HG03354 (cell line): ENCODE results near the gene STX17.
A peak's percentile ranks its signal among the peaks of the same experiment; 100 is the strongest.
"Not testable (repeated sequence)": the region's sequence is repeated elsewhere in the genome, so short reads cannot be mapped to it uniquely, and the experiment has no call there.

Source experiments
- ATAC-seq: cut with Tn5 transposase; IDR thresholded peaks from one replicate; pipeline ENCODE4 v1.9.1; 2021; ENCODE audit warnings: mild to moderate bottlenecking; ENCODE audit not compliant: unreplicated experiment, poor library complexity, severe bottlenecking

Gene STX17

DNA sequence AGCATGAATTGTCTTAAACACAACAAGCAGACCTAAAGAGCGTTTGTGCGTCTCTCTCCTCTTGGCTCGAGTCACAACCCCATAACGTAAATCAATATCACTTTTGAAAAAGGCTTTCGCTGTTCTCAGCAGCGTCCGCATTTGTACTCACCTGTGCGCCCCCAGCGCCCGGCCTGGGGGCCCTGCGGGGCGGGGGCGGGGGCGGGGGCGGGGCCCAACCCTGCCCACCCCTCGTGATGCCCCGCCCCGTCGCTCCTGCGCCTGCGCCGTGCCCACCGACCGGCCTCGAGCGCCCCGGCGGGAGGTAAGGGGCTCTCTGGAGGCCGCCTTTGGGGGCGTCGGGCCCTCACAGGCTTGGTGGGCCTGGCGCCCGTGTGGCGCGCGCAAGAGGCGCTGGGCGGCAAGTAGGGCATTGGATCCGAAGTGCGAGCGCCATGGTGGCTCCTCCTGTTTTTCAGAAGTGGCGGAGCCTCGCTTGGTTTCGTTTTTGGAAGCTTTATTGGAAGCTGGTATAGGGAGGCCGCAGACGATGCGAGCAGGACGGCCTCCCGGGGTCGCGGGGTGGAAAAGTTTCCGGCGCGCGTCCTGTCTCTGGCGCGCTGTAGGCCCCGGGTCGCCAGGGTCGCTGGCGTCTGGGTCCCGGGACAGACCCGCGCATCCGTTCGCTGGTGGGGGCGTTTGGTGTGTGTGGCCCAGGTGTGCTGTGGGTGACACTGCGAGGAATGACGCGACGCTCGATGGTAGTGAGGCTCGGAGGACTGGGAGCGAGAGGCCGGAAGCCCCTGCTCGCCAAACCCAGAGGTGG lies at the start of gene STX17:
Gene STX17 (plus strand): TSS at position 252 of the 805 bp plus-strand sequence. CDS start 8,586 bp downstream, outside the sequence.
- ATAC-seq = peak; percentile 92

- ATAC-seq = not testable (repeated sequence)
Measured at GRCh38 chr9:99857576-99857975, 48.9 kb upstream of the STX17 start.

- no peak for ATAC-seq
Measured at GRCh38 chr9:99858087-99858486, 48.4 kb upstream of the STX17 start.

DNA sequence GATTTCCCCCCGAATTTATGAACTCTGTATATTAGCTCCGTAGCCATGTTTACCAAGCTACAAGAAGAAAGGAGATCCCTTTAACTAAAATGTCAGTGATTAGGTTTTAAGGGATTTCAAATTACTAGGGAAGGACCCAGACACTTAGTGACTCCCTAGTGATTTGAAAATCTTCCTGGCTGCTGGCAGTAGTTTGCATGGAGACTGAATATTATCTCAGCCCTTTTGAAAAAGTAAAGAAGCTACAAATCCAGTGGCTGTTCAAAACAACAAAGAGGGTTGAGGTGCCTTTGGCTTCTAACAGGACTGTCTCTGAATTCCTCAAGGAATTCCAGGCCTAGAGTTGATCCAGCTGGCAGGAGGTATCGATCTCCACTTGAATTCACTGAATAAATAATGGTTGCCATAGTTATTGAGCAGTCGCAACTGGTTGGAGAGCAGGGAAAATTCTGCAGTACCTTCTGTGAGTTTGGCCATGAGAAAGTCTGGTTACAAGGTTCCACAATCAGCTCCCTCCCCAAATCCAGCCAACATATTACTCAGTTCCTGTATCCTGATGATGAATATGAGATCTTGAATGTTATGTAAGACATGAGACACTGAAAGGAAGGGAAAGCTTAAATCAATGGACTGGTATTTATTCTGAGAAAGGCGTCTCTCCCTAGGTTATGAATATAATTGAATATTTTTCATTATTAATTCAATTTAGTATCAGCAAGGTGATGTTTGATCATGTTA lies 47.0 kb upstream of the STX17 start:
- ATAC-seq = no peak

DNA sequence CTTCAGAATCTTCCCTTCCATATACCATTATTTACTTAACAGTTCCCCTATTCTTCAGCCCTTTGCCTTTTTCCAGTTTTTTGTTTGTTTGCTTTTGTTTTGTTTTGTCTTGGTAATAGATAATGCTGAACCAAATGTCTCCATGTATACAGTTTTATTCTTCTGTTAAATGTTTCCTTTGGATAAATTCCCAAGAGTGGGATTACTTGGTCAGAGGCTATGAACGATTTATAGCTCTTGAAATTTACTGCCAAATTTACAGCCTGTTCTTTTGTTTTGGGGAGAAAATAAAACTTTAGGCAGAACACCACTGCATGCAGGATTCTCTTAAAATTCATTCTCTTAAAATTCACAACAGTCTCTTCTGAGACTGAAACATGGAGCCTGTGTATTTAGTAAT lies 46.2 kb upstream of the STX17 start:
- ATAC-seq = no peak

DNA sequence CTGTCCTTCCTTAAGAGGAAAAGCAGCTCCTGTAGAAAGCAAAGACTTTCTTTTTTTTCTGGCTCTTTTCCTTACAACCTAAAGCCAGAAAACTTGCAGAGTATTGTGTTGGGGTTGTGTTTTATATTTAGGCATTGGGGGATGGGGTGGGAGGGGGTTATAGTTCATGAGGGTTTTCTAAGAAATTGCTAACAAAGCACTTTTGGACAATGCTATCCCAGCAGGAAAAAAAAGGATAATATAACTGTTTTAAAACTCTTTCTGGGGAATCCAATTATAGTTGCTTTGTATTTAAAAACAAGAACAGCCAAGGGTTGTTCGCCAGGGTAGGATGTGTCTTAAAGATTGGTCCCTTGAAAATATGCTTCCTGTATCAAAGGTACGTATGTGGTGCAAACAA lies 42.5 kb upstream of the STX17 start:
- ATAC-seq = no peak

DNA sequence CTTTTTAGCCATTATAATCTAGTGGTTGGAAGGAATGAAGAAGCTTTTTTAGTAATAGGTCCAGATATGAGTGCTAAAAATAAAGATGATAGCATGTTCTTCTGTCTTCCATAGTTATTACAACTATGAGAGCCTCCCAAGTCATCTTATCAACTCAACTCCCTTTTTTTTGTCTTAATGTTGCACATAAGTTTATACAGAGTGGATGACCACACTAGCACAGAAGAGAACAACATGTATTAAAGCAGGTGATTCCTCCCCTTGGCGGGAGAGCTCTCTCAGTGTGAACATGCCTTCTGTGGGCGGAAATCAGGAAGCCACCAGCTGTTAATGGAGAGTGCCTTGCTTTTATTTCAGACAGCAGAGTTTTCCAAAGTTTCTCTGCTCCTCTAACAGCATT lies 40.1 kb upstream of the STX17 start:
- ATAC-seq = no peak

GRCh38 chr9:99867536-99867935 lies 38.9 kb upstream of the STX17 start:
- peak; percentile 31 for ATAC-seq

- peak; percentile 72 for ATAC-seq
Measured at GRCh38 chr9:99867968-99868367, 38.5 kb upstream of the STX17 start.

DNA sequence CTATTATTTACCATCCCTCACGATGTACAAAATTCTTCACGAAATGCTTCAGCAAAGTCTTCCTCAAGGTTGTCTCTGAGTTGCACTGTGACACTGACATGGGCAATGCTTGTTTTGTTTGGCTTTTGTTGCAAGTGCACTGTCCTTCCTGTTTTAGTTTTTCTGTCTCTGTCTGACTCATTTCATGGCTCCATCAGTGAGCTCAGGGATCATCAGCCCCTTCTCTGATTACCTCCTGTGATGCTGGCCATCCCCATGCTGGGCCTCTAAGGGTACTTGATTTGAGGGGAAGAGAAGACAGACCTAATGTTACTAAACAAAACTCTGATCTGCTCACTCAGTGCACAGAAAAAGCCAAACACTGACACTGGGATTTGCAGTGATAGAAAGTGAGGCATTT lies 37.6 kb upstream of the STX17 start:
- ATAC-seq = peak; percentile 75

DNA sequence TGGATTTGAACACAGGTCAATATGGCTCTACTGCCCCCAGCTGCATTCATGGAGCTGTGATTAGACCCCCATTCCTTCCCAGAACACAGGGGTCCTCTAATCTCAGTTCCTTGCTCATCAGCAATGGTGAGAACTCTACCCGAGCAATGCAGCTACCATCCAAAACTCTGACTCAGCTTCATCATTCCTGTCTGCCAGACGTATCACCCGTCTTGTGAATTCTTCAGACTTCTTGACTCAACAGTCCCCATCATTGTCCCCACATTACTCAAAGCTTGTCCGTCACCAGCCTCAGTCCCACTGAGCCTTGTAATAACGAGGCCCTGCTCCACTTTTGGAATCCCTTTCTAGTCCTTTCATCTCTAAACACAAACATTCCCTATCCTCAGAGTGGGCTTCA lies 36.3 kb upstream of the STX17 start:
- ATAC-seq = no peak

DNA sequence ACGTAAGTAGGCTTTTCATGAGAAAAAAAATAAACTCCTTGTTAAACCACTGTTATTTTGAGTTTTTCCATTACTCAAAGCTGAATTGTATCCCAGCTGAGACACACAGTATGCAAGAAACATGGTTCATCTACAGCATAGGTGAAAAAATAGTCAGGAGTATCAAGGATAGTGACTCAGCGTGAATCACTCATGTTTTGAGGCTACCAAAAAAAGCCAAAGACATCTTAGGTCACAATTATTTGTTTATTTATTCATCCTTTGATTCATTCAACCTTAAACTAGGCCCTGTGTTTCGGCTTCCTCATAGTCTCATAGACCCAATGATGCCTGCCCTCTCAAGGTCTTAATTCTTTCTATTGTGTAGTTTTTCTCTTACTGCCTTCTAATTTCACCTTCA lies 32.9 kb upstream of the STX17 start:
- ATAC-seq = no peak

GRCh38 chr9:99873943-99874584 lies 32.4 kb upstream of the STX17 start:
- ATAC-seq = no peak

DNA sequence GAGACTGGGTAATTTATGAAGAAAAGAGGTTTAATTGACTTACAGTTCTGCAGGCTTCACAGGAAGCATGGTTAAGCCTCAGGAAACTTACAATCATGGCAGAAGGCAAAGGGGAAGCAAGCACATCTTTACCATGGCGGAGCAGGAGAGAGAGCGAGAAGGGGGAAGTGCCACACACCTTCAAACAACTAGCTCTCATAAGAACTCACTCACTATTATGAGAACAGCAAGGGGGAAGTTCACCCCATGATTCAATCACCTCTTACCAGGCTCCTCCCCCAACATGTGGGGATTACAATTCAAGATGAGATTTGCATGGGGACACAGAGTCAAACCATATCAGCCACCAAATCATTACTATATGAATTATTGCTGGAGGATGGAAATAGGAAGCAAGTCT lies 30.3 kb upstream of the STX17 start:
- no peak for ATAC-seq

GRCh38 chr9:99878651-99879050 lies 27.8 kb upstream of the STX17 start:
- no peak for ATAC-seq

- ATAC-seq = no peak
Measured at GRCh38 chr9:99881769-99882168, 24.7 kb upstream of the STX17 start.

DNA sequence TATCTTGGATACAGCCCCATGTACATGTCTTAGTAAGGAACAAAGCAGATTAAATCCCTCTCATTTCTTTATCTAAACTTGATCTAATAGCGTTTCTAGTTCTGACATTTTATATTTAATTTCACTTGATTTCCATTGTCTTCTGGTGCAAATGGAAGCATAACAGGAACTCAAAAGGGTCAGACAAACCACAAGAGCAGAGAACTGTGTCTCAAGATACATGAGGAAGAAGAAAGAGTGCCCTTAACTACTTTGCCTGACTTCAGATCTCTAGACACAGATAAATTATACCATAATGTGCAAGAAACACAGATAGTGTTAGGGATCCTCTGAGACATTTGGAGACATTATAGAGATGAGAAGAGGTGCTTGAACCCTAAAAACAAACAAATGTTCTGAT lies 20.7 kb upstream of the STX17 start:
- ATAC-seq = no peak

DNA sequence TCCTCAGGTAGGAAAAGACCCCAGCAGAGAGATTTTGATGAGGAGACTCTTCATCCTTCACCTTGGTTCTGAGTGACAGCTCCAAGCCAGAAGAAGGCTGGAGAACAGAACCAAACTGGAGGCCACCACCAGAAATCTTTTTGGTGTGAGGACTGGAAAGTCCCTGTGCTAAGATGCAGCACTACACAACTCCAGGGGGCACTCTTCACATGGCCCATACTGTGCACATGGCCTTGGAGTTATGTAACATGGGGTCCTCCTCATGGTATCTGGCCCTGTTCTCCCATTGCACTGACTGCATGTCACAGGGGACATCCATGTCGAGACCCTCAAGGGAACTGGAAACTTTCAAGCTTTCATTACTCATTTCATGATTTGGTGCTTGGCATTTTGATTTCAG lies 17.3 kb upstream of the STX17 start:
- ATAC-seq = no peak

DNA sequence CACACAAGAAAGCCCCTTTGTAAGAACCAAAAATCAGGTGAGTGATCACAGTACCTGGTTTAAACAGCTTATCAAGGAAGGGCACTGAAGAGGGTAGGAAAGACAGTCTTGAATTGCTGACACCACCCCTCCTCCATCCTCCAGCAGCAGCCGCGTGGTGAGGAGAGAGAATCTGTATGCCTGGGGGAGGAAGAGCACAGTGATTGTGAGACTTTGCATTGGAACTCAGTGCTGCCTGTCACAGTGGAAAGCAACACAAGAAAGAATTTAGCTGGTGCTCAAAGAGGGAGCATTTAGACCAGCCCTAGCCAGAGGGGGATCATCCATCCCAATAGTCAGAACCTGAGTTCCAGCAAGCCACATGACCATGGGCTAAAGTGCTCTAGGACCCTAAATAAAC lies 11.6 kb upstream of the STX17 start:
- no peak for ATAC-seq

GRCh38 chr9:99895510-99895909 lies 10.9 kb upstream of the STX17 start:
- no peak for ATAC-seq

- no peak for ATAC-seq
Measured at GRCh38 chr9:99896119-99896518, 10.3 kb upstream of the STX17 start.
